Activated CD8-positive, alpha-beta memory T cell treated with anti-CD3 and anti-CD28 coated beads for 24 hours (primary cell): Measurements from ENCODE around the gene SPP1.

ENCODE experiments used
- DNase-seq: peaks from one replicate; pipeline ENCODE4 v3.0.0-alpha.2; 2020

The SPP1 gene

GRCh38 chr4:88027611-88028608 is 52.4 kb downstream of the SPP1 start:
- no peak for DNase-seq

GRCh38 chr4:88028946-88029345 is 53.4 kb downstream of the SPP1 start:
- no peak for DNase-seq

GRCh38 chr4:88029556-88029955 is 54.0 kb downstream of the SPP1 start:
- no peak for DNase-seq

GRCh38 chr4:88030565-88031310 is 55.2 kb downstream of the SPP1 start:
- DNase-seq, result no peak
